Keratinocyte (primary cell): Measurements from ENCODE around the gene ITGB6. TPM values are rescaled to one million over a fixed set of nuclear protein-coding genes. Genes with fewer than 3 reads are reported as not detected.

Experiments used
- DNase-seq: peaks from one replicate; pipeline ENCODE4 v3.0.0-alpha.2; 2011; ENCODE audit warnings: low read depth, missing footprints, low spot score
- FAIRE-seq: peaks from 2 replicates; lab custom pipeline; 2011; peaks lifted over from hg19 to GRCh38; lab: Jason Lieb, UNC
- H2AFZ ChIP-seq: 2 replicates; pipeline ENCODE4 v1.6.0; 2012; ENCODE audit warnings: low read length, control low read depth, inconsistent platforms; ENCODE audit not compliant: control insufficient read depth
- H3K27ac ChIP-seq: 2 replicates; pipeline ENCODE4 v1.5.1; 2011; ENCODE audit warnings: low read length; ENCODE audit not compliant: control insufficient read depth, insufficient read depth
- H3K27me3 ChIP-seq: 3 replicates; pipeline ENCODE4 v1.6.0; 2011; ENCODE audit warnings: low read length; ENCODE audit not compliant: control insufficient read depth, insufficient read depth; ENCODE audit errors: extremely low read depth
- H3K36me3 ChIP-seq, 2 experiments: 2 replicates in 1 of 2; 3 replicates in 1 of 2; pipeline ENCODE4 v1.5.1; 2011; ENCODE audit warnings: low read length in 2 of 2, mild to moderate bottlenecking in 1 of 2; ENCODE audit not compliant: control insufficient read depth in 2 of 2, insufficient read depth in 2 of 2; ENCODE audit errors: extremely low read depth in 1 of 2
- H3K4me1 ChIP-seq: 3 replicates; pipeline ENCODE4 v1.5.1; 2011; ENCODE audit warnings: low read length; ENCODE audit not compliant: control insufficient read depth, insufficient read depth; ENCODE audit errors: extremely low read depth
- H3K4me2 ChIP-seq: 3 replicates; pipeline ENCODE4 v1.6.0; 2011; ENCODE audit warnings: low read depth, low read length; ENCODE audit not compliant: control insufficient read depth, insufficient read depth; ENCODE audit errors: extremely low read depth
- H3K4me3 ChIP-seq, 3 experiments: fragments of 200-600 bp in 1 of 3; sonication (generic) in 1 of 3; 2 replicates in 2 of 3; 3 replicates in 1 of 3; pipeline ENCODE4 v1.5.1; 2011 to 2016; ENCODE audit warnings: low read length in 3 of 3, mild to moderate bottlenecking in 3 of 3, control low read depth in 2 of 3, inconsistent platforms in 1 of 3, low read depth in 1 of 3, mixed read lengths in 1 of 3, mixed run types in 1 of 3, moderate library complexity in 1 of 3; ENCODE audit not compliant: control insufficient read depth in 2 of 3, insufficient read depth in 2 of 3; ENCODE audit errors: extremely low read depth in 1 of 3
- H3K79me2 ChIP-seq: 2 replicates; pipeline ENCODE4 v1.6.0; 2012; ENCODE audit warnings: low read length; ENCODE audit not compliant: control insufficient read depth, insufficient read depth
- H3K9ac ChIP-seq: 3 replicates; pipeline ENCODE4 v1.6.0; 2011; ENCODE audit warnings: low read length; ENCODE audit not compliant: control insufficient read depth, insufficient read depth; ENCODE audit errors: extremely low read depth
- H3K9me1 ChIP-seq: 3 replicates; pipeline ENCODE4 v1.6.0; 2011; ENCODE audit warnings: low read length; ENCODE audit not compliant: control insufficient read depth, insufficient read depth; ENCODE audit errors: extremely low read depth
- H3K9me3 ChIP-seq: 2 replicates; pipeline ENCODE4 v1.5.1; 2012; ENCODE audit warnings: low read depth, low read length; ENCODE audit not compliant: control insufficient read depth
- H4K20me1 ChIP-seq: 3 replicates; pipeline ENCODE4 v1.6.0; 2011; ENCODE audit warnings: low read length; ENCODE audit not compliant: control insufficient read depth, insufficient read depth; ENCODE audit errors: extremely low read depth
- EZH2 ChIP-seq: IDR thresholded peaks from one replicate; pipeline ENCODE4 v1.6.1; 2012; ENCODE audit warnings: inconsistent platforms, mild to moderate bottlenecking, low read length, moderate library complexity
- dilution Hi-C: fragments of 300-500 bp; cut with MboI; formaldehyde crosslinking; loops from one replicate; pipeline ENCODE4 v1.7.0; 2020; ENCODE audit warnings: low sequenced_read_pairs; ENCODE audit not compliant: extremely low pct_ligation_motif_present
- polyA plus RNA-seq, 5 experiments: library from polyadenylated mRNA; depleted of rRNA in 3 of 5; stranded (reverse) in 3 of 5; stranded (forward) in 1 of 5; unstranded in 1 of 5; fragments of >200 nt; gene quantifications; 1 replicate in 1 of 5; 2 replicates in 3 of 5; 3 replicates in 1 of 5; pipeline versions ENCODE4 v1.2.1 to v1.2.3, GENCODE V29; 2011 to 2012; ENCODE audit warnings: missing spikeins in 2 of 5, low read depth in 1 of 5, low replicate concordance in 1 of 5
- TF ChIP-seq, protein P1 (sequence below), 3 experiments: IDR thresholded peaks in 1 of 3; conservative IDR thresholded peaks in 1 of 3; optimal IDR thresholded peaks in 1 of 3; 2 replicates in 2 of 3; 3 replicates in 1 of 3; pipeline versions ENCODE3 to v1.5.1; 2011; ENCODE audit warnings: low read length in 3 of 3, mild to moderate bottlenecking in 3 of 3, moderate library complexity in 2 of 3, control low read depth in 1 of 3, inconsistent platforms in 1 of 3; ENCODE audit not compliant: insufficient read depth in 2 of 3; ENCODE audit errors: extremely low read depth in 1 of 3

Gene ITGB6
- polyA plus RNA-seq, 1 donor (not counting 4 experiments of a cell fraction or from before 2014, with no cell fraction given) = 183 TPM

DNA sequence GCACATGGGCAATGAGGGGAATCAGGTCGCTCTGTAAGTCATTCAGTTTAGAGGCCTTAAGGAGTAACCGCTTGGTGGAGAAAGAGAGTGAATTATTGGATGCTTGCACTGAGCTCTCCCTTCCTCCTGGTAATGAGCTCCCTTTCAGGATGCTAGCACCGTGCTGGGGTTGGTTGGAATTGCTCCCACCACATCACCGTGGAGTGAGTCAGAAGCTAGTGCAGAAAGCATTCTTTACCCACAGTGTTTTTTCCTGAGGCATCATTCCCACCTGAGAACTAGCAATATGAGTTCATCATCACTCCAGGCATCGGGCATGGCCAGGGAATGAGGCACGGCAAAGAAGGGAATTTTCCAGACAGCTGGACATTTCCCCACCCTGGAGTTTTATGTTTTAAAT is 57.6 kb downstream of the ITGB6 start:
- Histone ChIP-seq H3K9ac (no peak overlapping the region), H3K4me2 (no peak overlapping the region), H4K20me1 (no peaks in the 10 kb centered on the region), H3K4me1 (peaks cover 13% of the 10 kb centered on the region), H3K36me3 (peaks cover 11 to 22% of the 10 kb centered on the region in 2 experiments), H3K4me3 (no peak overlapping the region), H3K79me2 (peaks cover 4% of the 10 kb centered on the region), H3K9me1 (no peaks in the 10 kb centered on the region), H2AFZ (no peak overlapping the region), H3K27me3 (no peaks in the 10 kb centered on the region), H3K27ac (peak overlapping the region; percentile 75), H3K9me3 (no peaks in the 10 kb centered on the region)
- DNase-seq = peak; percentile 54
- dilution Hi-C loops = no loop called here
- TF ChIP-seq, protein P1, sequence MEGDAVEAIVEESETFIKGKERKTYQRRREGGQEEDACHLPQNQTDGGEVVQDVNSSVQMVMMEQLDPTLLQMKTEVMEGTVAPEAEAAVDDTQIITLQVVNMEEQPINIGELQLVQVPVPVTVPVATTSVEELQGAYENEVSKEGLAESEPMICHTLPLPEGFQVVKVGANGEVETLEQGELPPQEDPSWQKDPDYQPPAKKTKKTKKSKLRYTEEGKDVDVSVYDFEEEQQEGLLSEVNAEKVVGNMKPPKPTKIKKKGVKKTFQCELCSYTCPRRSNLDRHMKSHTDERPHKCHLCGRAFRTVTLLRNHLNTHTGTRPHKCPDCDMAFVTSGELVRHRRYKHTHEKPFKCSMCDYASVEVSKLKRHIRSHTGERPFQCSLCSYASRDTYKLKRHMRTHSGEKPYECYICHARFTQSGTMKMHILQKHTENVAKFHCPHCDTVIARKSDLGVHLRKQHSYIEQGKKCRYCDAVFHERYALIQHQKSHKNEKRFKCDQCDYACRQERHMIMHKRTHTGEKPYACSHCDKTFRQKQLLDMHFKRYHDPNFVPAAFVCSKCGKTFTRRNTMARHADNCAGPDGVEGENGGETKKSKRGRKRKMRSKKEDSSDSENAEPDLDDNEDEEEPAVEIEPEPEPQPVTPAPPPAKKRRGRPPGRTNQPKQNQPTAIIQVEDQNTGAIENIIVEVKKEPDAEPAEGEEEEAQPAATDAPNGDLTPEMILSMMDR (optimal IDR thresholded peaks at IDR 0.05 in 1 of 3, IDR thresholded peaks at IDR 0.05 in 1 of 3, conservative IDR thresholded peaks at IDR 0.05 in 1 of 3; ENCODE audit: extremely low read depth in 1 of 3, insufficient read depth in 2 of 3, low read length in 3 of 3) = peak in 1 of 3 experiments; percentile 33
- TF ChIP-seq EZH2 = no peak
- peak; percentile 96 for FAIRE-seq

- dilution Hi-C loops = no loop called here
- no peak overlapping the region for H3K4me2 ChIP-seq
- no peak for DNase-seq
- H3K9ac ChIP-seq = no peak overlapping the region
- TF ChIP-seq EZH2 = no peak
- TF ChIP-seq, protein P1 (optimal IDR thresholded peaks at IDR 0.05 in 1 of 3, IDR thresholded peaks at IDR 0.05 in 1 of 3, conservative IDR thresholded peaks at IDR 0.05 in 1 of 3; ENCODE audit: extremely low read depth in 1 of 3, insufficient read depth in 2 of 3, low read length in 3 of 3) = no peak
- H3K79me2 ChIP-seq = peaks cover 10% of the 10 kb centered on the region
- H4K20me1 ChIP-seq = no peaks in the 10 kb centered on the region
- peak overlapping the region; percentile 75 for H3K27ac ChIP-seq
- H3K9me3 ChIP-seq = no peaks in the 10 kb centered on the region
- H3K9me1 ChIP-seq = no peaks in the 10 kb centered on the region
- FAIRE-seq = no peak
- H3K36me3 ChIP-seq = peaks cover 17 to 26% of the 10 kb centered on the region in 2 experiments
- H2AFZ ChIP-seq = no peak overlapping the region
- H3K4me1 ChIP-seq = peaks cover 13% of the 10 kb centered on the region
- no peak overlapping the region for H3K4me3 ChIP-seq
- H3K27me3 ChIP-seq = no peaks in the 10 kb centered on the region
These were observed 58.2 kb downstream of the ITGB6 start for GRCh38 chr2:160141912-160142311.
